Upper lobe of right lung (tissue), 1 donor: ENCODE measurements around the gene EYA2. TPM values are rescaled to one million over a fixed set of nuclear protein-coding genes. Genes with fewer than 3 reads are reported as not detected.

ENCODE experiments used
- ATAC-seq: fragments of 200-7000 bp; cut with Tn5 transposase; one replicate; pipeline ENCODE4 v1.9.1; 2020; ENCODE audit warnings: mild to moderate bottlenecking, moderate library complexity
- DNase-seq: peaks from one replicate; pipeline ENCODE4 v3.0.0-alpha.2; 2020
- H3K27ac ChIP-seq: fragments of 200-600 bp; one replicate; pipeline ENCODE4 v1.8.0; 2022
- H3K27me3 ChIP-seq: fragments of 200-600 bp; one replicate; pipeline ENCODE4 v1.8.0; 2022; ENCODE audit warnings: mild to moderate bottlenecking
- H3K36me3 ChIP-seq: fragments of 200-600 bp; one replicate; pipeline ENCODE4 v1.8.0; 2022
- H3K4me1 ChIP-seq: fragments of 200-600 bp; one replicate; pipeline ENCODE4 v1.8.0; 2022
- H3K4me3 ChIP-seq: fragments of 200-600 bp; one replicate; pipeline ENCODE4 v1.8.0; 2022; ENCODE audit warnings: mild to moderate bottlenecking
- H3K9me3 ChIP-seq: fragments of 200-600 bp; one replicate; pipeline ENCODE4 v1.8.0; 2022
- intact Hi-C: fragments of 100-400 bp; cut with DNase I; formaldehyde crosslinking; loops from one replicate; pipeline ENCODE4 v1.11.0; 2022
- total RNA-seq: library from RNA; stranded (reverse); fragmentation: NEBNext Ultra II Directional; extraction: Animal tissue kit (Norgen Biotek cat#: 25700); gene quantifications from one replicate; pipeline ENCODE4 v1.2.1, GENCODE V29; 2021
- TF ChIP-seq, protein P1 (sequence below): fragments of 200-600 bp; IDR thresholded peaks from one replicate; pipeline ENCODE4 v1.8.0; 2022; ENCODE audit warnings: antibody characterized with exemption
- donor health status: DM: no; HTN: yes; CAD: no; lungs with severe emphysema.

The EYA2 gene
- total RNA-seq, 1 donor from 2014 or later = 1.8 TPM

DNA sequence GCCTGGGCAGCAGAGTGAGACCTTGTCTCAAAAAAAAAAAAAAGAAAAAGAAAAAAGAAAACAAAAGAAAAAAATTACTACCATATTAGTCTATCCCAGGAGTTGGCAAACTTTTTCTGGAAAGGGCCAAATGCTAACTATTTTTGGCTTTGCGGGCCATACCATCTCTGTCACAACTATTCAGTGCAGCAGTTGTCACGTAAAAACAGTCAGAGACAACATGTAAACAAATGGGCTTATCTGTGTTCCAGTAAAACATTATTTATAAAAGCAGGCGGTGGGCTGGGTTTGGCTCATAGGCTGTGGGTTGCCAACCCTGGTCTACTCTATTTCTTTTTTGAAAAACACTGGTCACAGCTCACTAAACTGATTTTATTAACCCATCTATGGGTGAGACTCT lies 53.4 kb downstream of the EYA2 start:
- Histone ChIP-seq H3K27me3 (no peaks in the 10 kb centered on the region), H3K27ac (no peak overlapping the region), H3K9me3 (no peaks in the 10 kb centered on the region), H3K4me3 (no peak overlapping the region), H3K36me3 (no peaks in the 10 kb centered on the region), H3K4me1 (no peaks in the 10 kb centered on the region)
- intact Hi-C loops = no loop called here
- ATAC-seq (no peak), DNase-seq (no peak)
- TF ChIP-seq, protein P1, sequence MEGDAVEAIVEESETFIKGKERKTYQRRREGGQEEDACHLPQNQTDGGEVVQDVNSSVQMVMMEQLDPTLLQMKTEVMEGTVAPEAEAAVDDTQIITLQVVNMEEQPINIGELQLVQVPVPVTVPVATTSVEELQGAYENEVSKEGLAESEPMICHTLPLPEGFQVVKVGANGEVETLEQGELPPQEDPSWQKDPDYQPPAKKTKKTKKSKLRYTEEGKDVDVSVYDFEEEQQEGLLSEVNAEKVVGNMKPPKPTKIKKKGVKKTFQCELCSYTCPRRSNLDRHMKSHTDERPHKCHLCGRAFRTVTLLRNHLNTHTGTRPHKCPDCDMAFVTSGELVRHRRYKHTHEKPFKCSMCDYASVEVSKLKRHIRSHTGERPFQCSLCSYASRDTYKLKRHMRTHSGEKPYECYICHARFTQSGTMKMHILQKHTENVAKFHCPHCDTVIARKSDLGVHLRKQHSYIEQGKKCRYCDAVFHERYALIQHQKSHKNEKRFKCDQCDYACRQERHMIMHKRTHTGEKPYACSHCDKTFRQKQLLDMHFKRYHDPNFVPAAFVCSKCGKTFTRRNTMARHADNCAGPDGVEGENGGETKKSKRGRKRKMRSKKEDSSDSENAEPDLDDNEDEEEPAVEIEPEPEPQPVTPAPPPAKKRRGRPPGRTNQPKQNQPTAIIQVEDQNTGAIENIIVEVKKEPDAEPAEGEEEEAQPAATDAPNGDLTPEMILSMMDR = no peak

DNA sequence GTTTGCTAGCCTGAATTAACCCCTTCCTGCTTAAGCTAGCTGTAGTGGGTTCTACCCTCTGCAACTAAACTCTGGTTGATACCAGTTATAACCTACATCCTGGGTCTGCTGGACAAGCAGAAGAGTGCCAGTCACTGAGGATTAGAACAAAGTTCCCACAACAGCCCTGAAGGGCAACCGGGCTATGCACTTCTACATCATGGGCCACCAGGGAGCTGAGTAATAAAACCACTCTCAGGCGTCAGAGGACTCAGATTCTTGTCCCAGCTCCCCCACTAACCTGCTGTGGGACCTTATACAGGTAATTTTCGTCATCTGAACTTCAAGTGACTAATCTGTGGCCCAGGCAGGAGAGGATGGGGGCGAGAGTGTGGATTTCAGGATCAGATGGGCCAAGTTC lies 56.8 kb downstream of the EYA2 start:
- TF ChIP-seq, protein P1 = no peak
- no peaks in the 10 kb centered on the region for H3K4me1 ChIP-seq
- intact Hi-C loops = no loop called here
- H3K27me3 ChIP-seq = no peaks in the 10 kb centered on the region
- H3K27ac ChIP-seq = no peak overlapping the region
- H3K36me3 ChIP-seq = no peaks in the 10 kb centered on the region
- DNase-seq = no peak
- ATAC-seq = no peak
- no peaks in the 10 kb centered on the region for H3K9me3 ChIP-seq
- H3K4me3 ChIP-seq = no peak overlapping the region

DNA sequence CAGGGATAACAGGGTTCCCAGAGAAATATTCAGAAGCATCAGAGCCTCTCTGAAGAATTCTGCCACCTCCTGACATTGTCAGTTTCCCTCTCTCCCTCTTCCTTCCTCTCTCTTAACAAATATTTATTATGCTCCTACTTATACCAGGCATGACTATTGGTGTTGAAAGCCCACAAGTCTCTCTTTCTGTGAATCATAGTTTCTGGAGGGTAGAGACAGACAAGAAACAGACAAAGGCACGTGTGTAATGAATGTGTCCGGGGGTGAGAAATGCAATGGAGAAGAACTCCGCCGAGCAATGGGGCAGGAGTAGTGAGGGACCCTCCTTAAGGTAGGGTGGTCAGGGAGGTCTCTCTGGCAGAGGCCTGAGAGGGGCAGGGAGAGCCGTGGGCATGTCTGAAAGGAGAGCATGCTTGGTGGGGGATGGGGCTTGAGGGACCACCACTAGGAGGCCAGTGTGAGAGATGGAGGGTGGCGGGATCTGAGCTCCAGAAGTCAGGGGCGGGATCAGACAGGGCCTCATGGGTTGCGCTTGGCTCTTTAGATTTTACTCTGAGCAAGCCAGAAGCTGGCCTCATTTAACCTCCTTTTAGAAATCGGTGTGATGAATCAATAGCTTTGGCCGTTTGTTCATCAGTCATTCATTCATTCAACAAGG lies 57.3 kb downstream of the EYA2 start:
- DNase-seq (no peak), ATAC-seq (no peak)
- Histone ChIP-seq H3K9me3 (no peaks in the 10 kb centered on the region), H3K4me3 (no peak overlapping the region), H3K36me3 (no peaks in the 10 kb centered on the region), H3K27me3 (no peaks in the 10 kb centered on the region), H3K4me1 (no peaks in the 10 kb centered on the region), H3K27ac (no peak overlapping the region)
- TF ChIP-seq, protein P1 = no peak
- intact Hi-C loops = no loop called here

DNA sequence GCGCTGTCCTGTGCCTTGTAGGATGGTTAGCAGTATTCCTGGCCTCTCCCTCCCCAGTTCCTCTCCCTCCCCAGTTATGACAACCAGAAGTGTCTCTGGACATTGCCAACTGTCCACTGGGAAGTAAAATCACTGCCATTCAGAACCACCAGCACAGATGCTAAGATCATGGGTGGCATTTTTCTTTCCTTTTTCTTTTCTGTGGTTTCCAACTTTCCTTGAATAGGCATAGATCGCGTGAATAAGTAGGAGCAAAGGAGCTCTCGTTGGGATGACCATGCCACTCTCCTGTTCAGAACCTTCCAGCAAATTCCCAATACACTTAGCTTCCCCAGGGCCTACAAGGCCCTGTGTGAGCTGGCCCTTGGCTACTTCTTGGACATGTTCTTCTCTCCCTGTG lies 59.0 kb downstream of the EYA2 start:
- Histone ChIP-seq H3K4me1 (no peaks in the 10 kb centered on the region), H3K27me3 (no peaks in the 10 kb centered on the region), H3K4me3 (no peak overlapping the region), H3K36me3 (no peaks in the 10 kb centered on the region), H3K9me3 (no peaks in the 10 kb centered on the region), H3K27ac (no peak overlapping the region)
- intact Hi-C loops = no loop called here
- TF ChIP-seq, protein P1 = no peak
- ATAC-seq (no peak), DNase-seq (no peak)

DNA sequence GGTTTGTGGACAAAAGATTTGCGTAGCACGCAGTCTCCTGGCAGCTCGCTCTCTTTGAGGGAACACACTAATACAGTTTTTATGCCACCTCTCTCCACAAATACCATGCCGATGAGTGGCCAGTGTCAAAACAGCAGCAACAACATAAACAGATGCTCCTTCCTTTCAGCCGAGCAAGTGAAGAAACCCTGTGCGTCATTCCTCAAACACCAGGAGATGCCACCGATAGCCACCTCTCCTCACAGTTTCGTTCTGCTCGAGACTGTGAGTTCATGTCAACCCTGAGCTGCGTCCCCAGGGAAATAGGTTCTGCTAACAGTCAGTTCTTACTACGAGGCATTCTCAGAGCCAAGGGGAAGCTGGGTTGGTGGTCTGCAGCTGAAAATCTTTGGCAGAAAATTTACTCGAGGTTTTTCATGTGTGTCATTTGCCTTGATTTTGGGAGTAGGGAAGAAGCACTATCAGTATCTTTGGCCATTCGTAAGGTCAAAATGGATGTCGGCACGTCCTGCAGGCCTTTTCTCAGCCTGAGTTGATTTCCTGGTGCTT lies 59.9 kb downstream of the EYA2 start:
- no peak for ATAC-seq

More for the DNA sequence above, 59.9 kb downstream of the EYA2 start:
- Histone ChIP-seq H3K27me3 (no peaks in the 10 kb centered on the region), H3K36me3 (no peaks in the 10 kb centered on the region), H3K9me3 (no peaks in the 10 kb centered on the region), H3K4me1 (no peaks in the 10 kb centered on the region), H3K27ac (no peak overlapping the region), H3K4me3 (no peak overlapping the region)
- TF ChIP-seq, protein P1 = no peak
- intact Hi-C loops = no loop called here
- DNase-seq = no peak
